Activated naive CD8-positive, alpha-beta T cell treated with anti-CD3 and anti-CD28 coated beads, Interleukin-2, amount 50 U/mL, for 24 hours (primary cell): ENCODE measurements around the gene GPT2.
A peak's percentile ranks its signal among the peaks of the same experiment; 100 is the strongest.
"Not testable (repeated sequence)": the region's sequence is repeated elsewhere in the genome, so short reads cannot be mapped to it uniquely, and the experiment has no call there.

ENCODE experiments used
- ATAC-seq: fragments of 150-1000 bp; cut with Tn5 transposase; one replicate; pipeline ENCODE4 v1.10.0; 2021
- DNase-seq: peaks from one replicate; pipeline ENCODE4 v3.0.0; 2021
- H3K27ac Mint-ChIP-seq: one replicate; pipeline ENCODE4 v1.8.0; 2021; ENCODE audit warnings: mild to moderate bottlenecking, mixed read lengths
- H3K27me3 Mint-ChIP-seq: one replicate; pipeline ENCODE4 v1.8.0; 2021; ENCODE audit warnings: mixed read lengths
- H3K36me3 Mint-ChIP-seq: one replicate; pipeline ENCODE4 v1.8.0; 2021; ENCODE audit warnings: low read depth, mixed read lengths
- H3K4me1 Mint-ChIP-seq: one replicate; pipeline ENCODE4 v1.8.0; 2021; ENCODE audit warnings: mixed read lengths
- H3K4me3 Mint-ChIP-seq: one replicate; pipeline ENCODE4 v1.8.0; 2021; ENCODE audit warnings: mild to moderate bottlenecking, moderate library complexity, mixed read lengths
- H3K9me3 Mint-ChIP-seq: one replicate; pipeline ENCODE4 v1.8.0; 2021; ENCODE audit warnings: mixed read lengths

Gene GPT2

DNA sequence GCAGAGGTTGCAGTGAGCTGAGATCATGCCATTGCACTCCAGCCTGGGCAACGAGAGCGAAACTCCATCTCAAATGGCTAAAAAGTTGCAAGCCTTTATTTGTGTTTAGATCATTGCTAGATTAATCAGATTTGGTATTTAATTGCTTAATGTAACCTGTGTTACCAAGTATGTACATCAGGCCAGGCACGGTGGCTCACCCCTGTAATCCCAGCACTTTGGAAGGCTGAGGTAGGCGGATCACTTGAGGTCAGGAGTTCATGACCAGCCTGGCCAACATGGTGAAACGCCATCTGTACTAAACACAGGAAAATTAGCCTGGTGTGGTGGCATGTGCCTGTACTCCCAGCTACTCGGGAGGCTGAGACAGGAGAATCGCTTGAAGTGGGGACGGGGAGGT lies 60.6 kb downstream of the GPT2 start:
- H3K4me3 Mint-ChIP-seq, DNase-seq, H3K36me3 Mint-ChIP-seq, H3K27me3 Mint-ChIP-seq, ATAC-seq, H3K27ac Mint-ChIP-seq, H3K9me3 Mint-ChIP-seq: not testable (repeated sequence)
- peaks cover 27% of the 10 kb centered on the region for H3K4me1 Mint-ChIP-seq

DNA sequence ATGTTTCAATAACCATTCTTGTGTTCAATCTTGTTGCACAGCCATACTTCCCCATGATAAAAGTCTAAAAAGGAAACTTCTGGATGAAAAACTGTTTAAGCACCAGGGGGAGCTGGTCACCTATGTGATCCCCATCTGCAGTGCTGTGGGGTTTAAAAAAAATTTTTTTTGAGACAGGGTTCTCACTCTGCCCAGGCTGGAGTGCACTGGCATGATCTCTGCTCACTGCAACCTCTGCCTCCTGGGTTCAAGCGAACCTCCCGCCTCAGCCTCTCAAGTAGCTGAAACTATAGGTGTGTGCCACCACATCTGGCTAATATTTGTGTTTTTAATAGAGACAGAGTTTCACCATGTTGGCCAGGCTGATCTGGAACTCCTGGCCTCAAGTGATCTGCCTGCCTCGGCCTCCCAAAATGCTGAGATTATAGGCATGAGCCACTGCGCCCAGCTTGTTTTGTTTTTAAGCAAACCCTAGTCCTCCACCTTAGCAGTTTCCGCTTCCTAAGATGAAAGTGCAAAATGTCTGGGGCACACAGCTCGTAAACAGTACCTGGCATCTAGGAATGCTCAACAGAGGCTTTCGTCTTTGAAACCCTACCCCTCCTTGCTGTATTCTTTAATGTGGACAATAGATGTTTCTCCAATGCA lies 63.9 kb downstream of the GPT2 start:
- Mint-ChIP-seq H3K36me3 (peaks cover 1% of the 10 kb centered on the region), H3K27ac (no peak overlapping the region), H3K9me3 (no peaks in the 10 kb centered on the region), H3K4me1 (peaks cover 18% of the 10 kb centered on the region), H3K4me3 (no peak overlapping the region), H3K27me3 (no peaks in the 10 kb centered on the region)
- ATAC-seq = peak; percentile 48
- DNase-seq = peak; percentile 20

DNA sequence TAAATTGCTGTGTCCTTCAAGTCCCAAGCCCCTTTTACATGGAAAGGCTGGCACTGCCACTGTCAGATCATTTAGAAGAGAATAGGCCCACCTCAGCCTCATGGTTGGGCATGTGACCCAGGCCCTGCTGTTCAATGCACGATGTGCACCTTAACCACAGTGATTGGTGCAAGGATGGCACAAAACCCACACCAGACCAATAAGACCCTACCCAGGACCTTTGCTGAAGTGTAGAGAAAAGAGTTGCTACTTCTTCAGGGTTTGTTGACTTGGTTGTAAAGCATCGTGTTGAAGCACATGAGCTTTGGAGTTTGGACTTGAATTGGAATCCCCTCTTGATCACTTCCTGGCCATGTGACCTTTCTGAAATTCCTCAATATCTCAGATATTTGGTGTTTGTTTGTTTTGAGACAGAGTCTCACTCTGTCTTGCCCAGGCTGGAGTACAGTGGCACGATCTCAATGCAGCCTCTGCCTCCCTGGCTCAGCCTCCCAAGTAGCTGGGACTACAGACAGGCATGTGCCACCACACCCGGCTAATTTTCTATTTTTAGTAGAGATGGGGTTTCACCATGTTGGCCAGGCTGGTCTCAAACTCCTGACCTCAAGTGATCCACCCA lies 64.5 kb downstream of the GPT2 start:
- H3K4me3 Mint-ChIP-seq = no peak overlapping the region
- H3K27me3 Mint-ChIP-seq = no peaks in the 10 kb centered on the region
- peak overlapping the region; percentile 31 for H3K27ac Mint-ChIP-seq
- ATAC-seq (no peak), DNase-seq (no peak)
- H3K4me1 Mint-ChIP-seq = peaks cover 14% of the 10 kb centered on the region
- no peaks in the 10 kb centered on the region for H3K9me3 Mint-ChIP-seq
- peaks cover 1% of the 10 kb centered on the region for H3K36me3 Mint-ChIP-seq

DNA sequence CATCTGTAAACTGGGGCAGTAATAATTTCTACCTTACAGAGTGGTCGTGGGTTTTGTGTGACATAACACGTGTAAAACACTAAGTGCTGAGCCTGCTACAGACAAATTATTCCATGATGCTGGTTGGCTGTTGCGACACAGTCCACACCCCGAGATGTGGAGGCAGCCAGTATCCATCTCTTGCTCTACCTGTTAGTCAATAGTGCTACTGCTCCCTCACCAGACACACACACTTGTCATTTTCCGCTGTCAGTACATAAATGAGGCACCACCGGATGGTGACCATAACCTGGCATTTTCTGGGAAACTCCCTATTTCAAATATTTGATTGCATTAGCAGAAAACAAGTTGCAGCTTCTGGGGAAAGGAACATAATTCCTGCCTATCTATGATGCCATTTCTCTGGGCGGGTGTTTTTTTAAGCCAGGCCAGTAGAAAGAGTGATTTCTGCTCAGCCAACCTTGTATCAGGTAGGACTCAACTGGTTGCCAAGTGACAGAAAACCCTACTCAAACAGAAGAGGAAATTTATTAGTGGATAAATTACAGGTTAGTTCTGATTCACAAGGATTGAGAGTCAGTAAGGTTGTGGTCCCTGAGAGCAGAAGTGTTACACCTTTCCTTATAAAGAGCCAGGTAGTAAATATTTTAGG lies 65.2 kb downstream of the GPT2 start:
- peak; percentile 23 for DNase-seq
- Mint-ChIP-seq H3K4me3 (no peak overlapping the region), H3K4me1 (peaks cover 14% of the 10 kb centered on the region), H3K9me3 (no peaks in the 10 kb centered on the region), H3K36me3 (peaks cover 1% of the 10 kb centered on the region), H3K27ac (peak overlapping the region; percentile 31), H3K27me3 (no peaks in the 10 kb centered on the region)
- ATAC-seq = peak; percentile 89

DNA sequence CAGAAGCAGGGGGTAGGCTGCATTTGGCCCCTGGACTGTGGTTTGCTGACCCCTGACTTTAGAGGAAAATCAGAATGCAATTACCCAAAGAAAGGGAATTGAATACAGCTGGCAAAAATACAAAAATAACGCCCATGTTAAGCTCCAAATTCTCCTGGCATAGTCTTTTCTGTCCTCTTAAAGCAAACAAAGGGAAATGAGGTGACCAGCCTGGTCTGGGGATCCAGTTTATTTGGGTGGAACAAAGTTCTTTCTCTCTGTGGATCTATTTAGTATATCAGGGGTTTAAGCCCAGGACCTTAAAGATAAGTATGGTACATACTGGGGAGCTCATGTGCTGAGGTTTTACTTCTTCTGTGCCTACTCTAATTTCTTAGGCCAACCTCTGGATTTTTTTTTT lies 65.8 kb downstream of the GPT2 start:
- Mint-ChIP-seq H3K36me3 (peaks cover 5% of the 10 kb centered on the region), H3K4me3 (no peak overlapping the region), H3K27me3 (no peaks in the 10 kb centered on the region), H3K4me1 (peaks cover 14% of the 10 kb centered on the region), H3K9me3 (no peaks in the 10 kb centered on the region), H3K27ac (no peak overlapping the region)
- no peak for ATAC-seq
- no peak for DNase-seq

DNA sequence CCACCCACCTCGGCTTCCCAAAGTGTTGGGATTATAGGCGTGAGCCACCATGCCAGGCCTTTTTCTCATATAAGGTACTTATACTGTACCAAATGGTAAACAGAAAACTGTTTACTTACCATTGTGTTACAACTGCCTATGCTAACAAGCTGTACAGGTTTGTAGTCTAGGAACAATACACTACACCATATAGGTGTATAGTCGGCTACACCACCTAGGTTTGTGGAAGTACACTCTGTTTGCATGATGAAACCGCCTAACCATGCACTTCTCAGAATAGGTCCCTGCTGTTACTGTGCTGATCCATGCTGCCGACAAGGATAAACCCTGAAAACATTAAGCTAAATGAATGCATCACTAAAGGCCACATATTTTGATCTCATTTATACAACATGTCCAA lies 70.4 kb downstream of the GPT2 start:
- H3K4me3 Mint-ChIP-seq = no peak overlapping the region
- peaks cover 14% of the 10 kb centered on the region for H3K4me1 Mint-ChIP-seq
- no peak for ATAC-seq
- no peak overlapping the region for H3K27ac Mint-ChIP-seq
- DNase-seq = no peak
- peaks cover 38% of the 10 kb centered on the region for H3K36me3 Mint-ChIP-seq
- no peaks in the 10 kb centered on the region for H3K27me3 Mint-ChIP-seq
- H3K9me3 Mint-ChIP-seq = no peaks in the 10 kb centered on the region

DNA sequence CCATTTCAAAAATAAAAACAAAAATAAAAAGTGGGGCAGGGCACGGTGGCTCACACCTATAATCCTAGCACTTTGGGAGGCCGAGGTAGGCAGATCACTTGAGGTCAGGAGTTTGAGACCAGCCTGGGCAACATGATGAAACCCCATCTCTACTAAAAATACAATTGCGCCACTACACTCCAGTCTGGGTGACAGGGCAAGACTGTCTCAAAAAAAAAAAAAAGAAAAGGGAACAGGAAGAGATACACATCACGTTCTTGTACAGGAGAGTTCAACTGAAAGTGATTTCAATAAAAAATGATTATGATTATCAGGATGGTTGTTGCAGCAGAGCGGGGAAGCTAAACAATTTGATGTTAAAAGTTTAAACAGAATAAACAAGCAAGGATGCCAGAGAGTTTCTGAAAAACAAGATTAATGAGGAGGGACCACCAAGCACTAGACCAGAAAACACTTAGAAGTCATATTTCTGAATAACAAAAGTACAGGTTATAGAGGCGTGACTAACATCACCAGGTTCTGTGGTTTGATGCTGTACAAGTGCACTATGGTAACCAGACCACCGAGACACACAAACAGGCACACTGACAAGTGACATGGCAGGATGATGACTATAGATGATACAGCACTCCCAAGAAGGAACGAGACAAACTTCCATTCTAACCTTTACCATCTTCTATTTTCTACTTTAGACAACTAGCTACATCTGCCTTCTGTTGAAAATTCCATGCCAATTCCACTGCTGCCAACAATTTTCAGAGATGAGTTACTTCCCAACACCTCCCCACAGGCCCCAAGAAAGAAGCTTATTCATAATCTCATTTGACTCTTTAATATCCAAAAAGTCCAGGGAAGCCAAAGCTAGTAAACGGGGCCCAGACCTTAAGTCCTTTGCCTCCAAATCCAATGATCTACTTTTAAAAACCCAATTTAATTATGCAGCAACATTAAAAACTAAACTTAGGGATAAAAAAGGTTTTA lies 77.5 kb downstream of the GPT2 start:
- peak; percentile 99 for ATAC-seq
- Mint-ChIP-seq H3K27ac (peak overlapping the region; percentile 89), H3K9me3 (no peaks in the 10 kb centered on the region), H3K27me3 (no peaks in the 10 kb centered on the region), H3K36me3 (peaks cover 72% of the 10 kb centered on the region), H3K4me3 (peak overlapping the region; percentile 37), H3K4me1 (peaks cover 48% of the 10 kb centered on the region)
- DNase-seq = peak; percentile 33

DNA sequence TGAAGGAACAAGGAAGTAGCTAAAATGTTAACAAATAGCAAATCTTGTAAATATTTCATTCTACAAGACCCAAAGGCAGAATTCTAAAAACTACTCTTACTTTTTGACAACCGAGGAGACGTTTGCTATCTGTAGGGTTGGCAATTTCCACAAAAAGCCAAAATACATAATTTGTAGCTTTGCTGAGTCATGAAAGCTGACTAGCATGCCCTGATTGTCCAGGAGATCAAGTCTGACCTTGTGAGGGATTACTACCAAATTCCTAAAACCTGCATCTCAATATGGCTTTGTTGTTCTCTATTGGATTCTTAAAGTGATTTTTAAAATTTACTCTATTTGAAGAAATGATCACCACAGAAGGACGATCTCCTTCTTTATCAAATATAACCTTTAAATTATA lies 78.5 kb downstream of the GPT2 start:
- H3K4me3 Mint-ChIP-seq = peak overlapping the region; percentile 37
- no peaks in the 10 kb centered on the region for H3K27me3 Mint-ChIP-seq
- peak overlapping the region; percentile 89 for H3K27ac Mint-ChIP-seq
- no peak for ATAC-seq
- no peaks in the 10 kb centered on the region for H3K9me3 Mint-ChIP-seq
- peaks cover 73% of the 10 kb centered on the region for H3K36me3 Mint-ChIP-seq
- no peak for DNase-seq
- H3K4me1 Mint-ChIP-seq = peaks cover 50% of the 10 kb centered on the region

DNA sequence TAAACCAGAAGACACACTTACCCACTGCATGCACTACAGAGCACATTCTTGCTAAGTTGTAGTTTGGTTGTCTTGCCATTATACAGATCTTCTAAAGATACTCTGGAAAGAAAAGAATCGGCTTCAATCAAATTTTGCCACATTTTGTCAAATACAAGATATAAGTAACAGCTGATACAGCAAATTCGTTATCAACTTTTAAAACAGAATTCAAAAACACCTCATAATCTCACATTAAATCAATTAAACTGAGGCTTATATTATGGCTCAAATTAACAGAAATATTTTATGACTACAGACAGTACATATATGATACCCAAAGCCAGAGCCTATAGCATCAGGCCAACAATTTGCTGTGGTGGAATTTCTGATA lies 83.9 kb downstream of the GPT2 start:
- peaks cover 66% of the 10 kb centered on the region for H3K4me1 Mint-ChIP-seq
- peaks cover 69% of the 10 kb centered on the region for H3K36me3 Mint-ChIP-seq
- ATAC-seq (no peak), DNase-seq (no peak)
- H3K9me3 Mint-ChIP-seq = no peaks in the 10 kb centered on the region
- peak overlapping the region; percentile 52 for H3K27ac Mint-ChIP-seq
- H3K4me3 Mint-ChIP-seq = no peak overlapping the region
- no peaks in the 10 kb centered on the region for H3K27me3 Mint-ChIP-seq

DNA sequence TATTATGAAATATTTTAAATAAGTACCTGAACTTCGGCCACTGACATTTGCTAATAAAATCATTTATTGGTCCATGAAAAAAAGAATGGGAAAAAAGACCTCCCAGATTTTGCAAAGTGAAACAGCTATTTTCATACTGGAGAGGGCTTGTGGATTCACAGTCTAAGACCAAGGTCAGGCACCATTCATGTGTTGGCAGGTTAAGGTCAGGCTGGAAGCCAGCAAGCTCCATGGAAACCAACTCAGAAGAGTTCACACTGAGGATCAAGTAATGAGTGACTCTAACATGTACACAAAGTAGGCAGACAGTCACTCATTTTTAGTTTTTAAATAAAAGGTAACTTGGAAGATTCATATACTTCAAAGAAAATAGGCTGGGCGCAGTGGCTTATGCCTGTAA lies 85.9 kb downstream of the GPT2 start:
- H3K9me3 Mint-ChIP-seq = no peaks in the 10 kb centered on the region
- no peaks in the 10 kb centered on the region for H3K27me3 Mint-ChIP-seq
- DNase-seq (no peak), ATAC-seq (no peak)
- peaks cover 52% of the 10 kb centered on the region for H3K36me3 Mint-ChIP-seq
- H3K4me3 Mint-ChIP-seq = peak overlapping the region; percentile 49
- H3K4me1 Mint-ChIP-seq = peaks cover 65% of the 10 kb centered on the region
- H3K27ac Mint-ChIP-seq = no peak overlapping the region

DNA sequence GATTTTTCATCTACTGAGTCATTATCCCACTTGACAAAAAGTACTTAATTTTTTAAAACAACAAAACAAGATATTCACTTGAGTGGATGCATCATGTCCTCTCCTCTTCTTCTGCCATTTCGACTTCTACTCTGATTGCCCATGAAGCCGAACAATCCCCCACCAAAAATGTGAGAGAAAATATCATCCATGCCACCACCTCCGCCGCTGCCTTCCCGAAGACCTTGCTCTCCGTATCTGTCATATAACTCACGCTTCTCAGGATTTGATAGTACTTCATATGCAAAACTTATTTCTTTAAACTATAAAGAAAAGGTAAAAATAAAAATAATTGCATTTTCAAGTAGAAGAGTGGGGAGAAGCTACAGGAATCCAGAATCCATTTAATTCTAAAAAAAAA lies 87.1 kb downstream of the GPT2 start:
- Mint-ChIP-seq H3K27me3 (no peaks in the 10 kb centered on the region), H3K4me1 (peaks cover 75% of the 10 kb centered on the region), H3K36me3 (peaks cover 50% of the 10 kb centered on the region), H3K4me3 (peak overlapping the region; percentile 94), H3K27ac (peak overlapping the region; percentile 61), H3K9me3 (no peaks in the 10 kb centered on the region)
- ATAC-seq = no peak
- no peak for DNase-seq

DNA sequence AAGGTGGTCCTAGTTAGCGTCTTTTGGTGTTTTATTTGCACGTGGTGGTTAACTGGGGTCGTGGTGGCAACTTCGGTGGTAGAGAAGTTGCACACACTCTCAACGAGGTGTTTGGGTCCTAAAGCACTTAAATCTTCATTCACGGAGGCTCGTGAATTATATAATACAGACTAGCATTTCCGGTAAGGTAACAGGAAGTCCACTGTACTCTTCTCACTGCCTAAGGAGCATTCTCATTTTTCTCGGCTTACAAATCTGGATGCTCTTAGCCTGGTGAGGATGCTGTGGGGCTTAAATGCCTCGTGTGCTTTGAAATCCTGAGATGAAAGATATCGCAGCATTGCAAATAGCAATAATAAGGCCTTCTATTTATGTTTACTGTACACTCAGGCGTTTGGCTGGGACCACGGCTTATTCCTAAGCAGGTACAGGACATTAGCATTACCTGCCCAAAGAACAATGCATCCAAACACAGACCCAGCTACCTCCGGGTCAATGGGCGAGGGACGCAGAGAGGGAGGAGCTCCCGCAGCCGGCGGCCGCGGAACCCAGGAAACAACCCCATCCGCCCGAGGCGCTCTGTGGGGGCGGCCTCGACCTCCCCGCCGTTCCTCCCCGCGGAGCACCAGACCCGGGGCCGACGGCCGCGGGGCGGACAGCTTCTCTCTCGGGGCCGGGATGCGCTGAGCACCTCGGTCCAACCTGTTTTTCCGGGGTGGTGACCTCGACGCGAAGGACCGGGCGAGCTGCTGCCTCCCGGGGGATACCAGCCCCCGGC lies 88.5 kb downstream of the GPT2 start:
- DNase-seq = peak; percentile 60
- H3K27ac Mint-ChIP-seq = peak overlapping the region; percentile 87
- H3K36me3 Mint-ChIP-seq = peaks cover 37% of the 10 kb centered on the region
- peak; percentile 18 for ATAC-seq
- H3K4me3 Mint-ChIP-seq = peak overlapping the region; percentile 94
- peaks cover 76% of the 10 kb centered on the region for H3K4me1 Mint-ChIP-seq
- no peaks in the 10 kb centered on the region for H3K27me3 Mint-ChIP-seq
- no peaks in the 10 kb centered on the region for H3K9me3 Mint-ChIP-seq

DNA sequence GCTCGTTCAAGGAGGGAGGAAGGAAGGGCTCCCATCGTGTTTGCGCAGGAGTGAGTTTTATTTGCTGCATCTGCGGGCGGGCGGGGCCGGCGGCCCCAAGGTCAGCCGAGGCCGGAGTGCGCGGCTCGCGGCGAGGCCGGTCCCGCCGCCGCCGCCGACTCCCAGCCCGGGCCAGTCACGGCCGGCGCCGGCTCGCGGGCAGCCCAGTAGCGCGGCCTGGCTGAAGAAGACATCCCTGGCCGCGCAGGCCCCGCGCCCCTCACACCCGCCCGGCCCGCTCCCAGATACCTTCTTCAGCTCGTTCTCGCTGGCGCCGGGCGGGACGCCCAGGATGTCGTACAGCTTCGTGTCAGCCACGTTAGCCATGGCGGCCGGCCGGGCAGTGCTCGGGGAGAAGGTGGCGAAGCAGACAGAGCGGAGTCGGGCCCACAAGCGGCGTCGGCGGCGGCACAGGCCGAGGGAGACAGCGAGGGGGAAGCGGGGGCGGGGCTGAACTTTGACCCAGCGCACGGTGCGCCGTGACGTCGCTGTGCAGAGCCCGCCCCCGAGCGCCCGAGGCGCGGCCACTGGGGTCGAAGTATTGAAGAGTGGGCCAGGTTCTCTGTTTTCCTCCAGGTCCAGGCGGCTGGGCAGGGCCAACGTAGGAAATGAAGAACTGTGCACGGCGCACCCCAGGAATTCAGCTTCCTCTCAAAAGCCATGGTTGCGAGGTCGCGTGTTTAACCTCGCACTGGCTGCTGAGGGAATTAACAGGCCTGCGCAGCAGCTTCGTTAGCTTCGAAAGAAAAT lies 89.2 kb downstream of the GPT2 start, which contains the start of gene DNAJA2:
TSS of gene DNAJA2 (minus strand) at position 468 of the 789 bp plus-strand sequence. CDS start at position 366, 102 bp downstream.
- peak within 1 kb of the TSS; percentile 97 for H3K27ac Mint-ChIP-seq
- peak within 1 kb of the TSS; percentile 94 for H3K4me3 Mint-ChIP-seq
- DNase-seq (peak; percentile 96), ATAC-seq (peak; percentile 93)
- H3K9me3 Mint-ChIP-seq = no peaks in the 10 kb centered on the region
- no peaks in the 10 kb centered on the region for H3K27me3 Mint-ChIP-seq
- H3K36me3 Mint-ChIP-seq = peaks cover 30% of the 10 kb centered on the region
- peaks cover 69% of the 10 kb centered on the region for H3K4me1 Mint-ChIP-seq
